AG04450 (cell line): ENCODE measurements around the gene RCAN2. TPM values are rescaled to one million over a fixed set of nuclear protein-coding genes. Genes with fewer than 3 reads are reported as not detected.

Experiments
- CTCF ChIA-PET: fragments of 300-600, 350-600 bp; formaldehyde crosslinking; extraction: SDS; loops from one replicate; lab custom pipeline; 2022; ENCODE audit warnings: antibody characterized with exemption, inconsistent platforms; lab: Charles Lee
- POLR2A ChIA-PET: fragments of 350-600 bp; formaldehyde crosslinking; extraction: SDS; loops from one replicate; lab custom pipeline; 2021; ENCODE audit warnings: antibody characterized with exemption, inconsistent platforms; lab: Yijun Ruan, JAX
- DNase-seq: peaks from one replicate; pipeline ENCODE4 v3.0.0-alpha.2; 2011; ENCODE audit warnings: low read depth, low spot score
- H3K27ac ChIP-seq: one replicate; pipeline ENCODE4 v1.5.1; 2012; ENCODE audit warnings: low read depth, low read length, control low read depth
- H3K27me3 ChIP-seq: one replicate; pipeline ENCODE4 v1.6.0; 2012; ENCODE audit warnings: low read length; ENCODE audit not compliant: control insufficient read depth, insufficient read depth
- H3K4me3 ChIP-seq: 2 replicates; pipeline ENCODE4 v1.5.1; 2011; ENCODE audit warnings: mild to moderate bottlenecking, low read depth, low read length, control low read depth
- H3K9me3 ChIP-seq: 2 replicates; pipeline ENCODE4 v1.5.1; 2012; ENCODE audit warnings: low read length; ENCODE audit not compliant: control insufficient read depth, insufficient read depth
- polyA plus RNA-seq: library from polyadenylated mRNA; depleted of rRNA; stranded (reverse); fragments of >200 nt; gene quantifications from 2 replicates; pipeline ENCODE4 v1.2.3, GENCODE V29; 2011
- TF ChIP-seq, protein P1 (sequence below): IDR thresholded peaks from 2 replicates; pipeline ENCODE4 v1.5.1; 2011; ENCODE audit warnings: low read depth, low read length, control low read depth, inconsistent platforms

Gene RCAN2
- polyA plus RNA-seq, 1 experiment = 0.11 TPM

- no peaks in the 10 kb centered on the region for H3K27me3 ChIP-seq
- no peaks in the 10 kb centered on the region for H3K9me3 ChIP-seq
- CTCF ChIA-PET = no interaction called here
- no peak overlapping the region for H3K27ac ChIP-seq
- TF ChIP-seq, protein P1, sequence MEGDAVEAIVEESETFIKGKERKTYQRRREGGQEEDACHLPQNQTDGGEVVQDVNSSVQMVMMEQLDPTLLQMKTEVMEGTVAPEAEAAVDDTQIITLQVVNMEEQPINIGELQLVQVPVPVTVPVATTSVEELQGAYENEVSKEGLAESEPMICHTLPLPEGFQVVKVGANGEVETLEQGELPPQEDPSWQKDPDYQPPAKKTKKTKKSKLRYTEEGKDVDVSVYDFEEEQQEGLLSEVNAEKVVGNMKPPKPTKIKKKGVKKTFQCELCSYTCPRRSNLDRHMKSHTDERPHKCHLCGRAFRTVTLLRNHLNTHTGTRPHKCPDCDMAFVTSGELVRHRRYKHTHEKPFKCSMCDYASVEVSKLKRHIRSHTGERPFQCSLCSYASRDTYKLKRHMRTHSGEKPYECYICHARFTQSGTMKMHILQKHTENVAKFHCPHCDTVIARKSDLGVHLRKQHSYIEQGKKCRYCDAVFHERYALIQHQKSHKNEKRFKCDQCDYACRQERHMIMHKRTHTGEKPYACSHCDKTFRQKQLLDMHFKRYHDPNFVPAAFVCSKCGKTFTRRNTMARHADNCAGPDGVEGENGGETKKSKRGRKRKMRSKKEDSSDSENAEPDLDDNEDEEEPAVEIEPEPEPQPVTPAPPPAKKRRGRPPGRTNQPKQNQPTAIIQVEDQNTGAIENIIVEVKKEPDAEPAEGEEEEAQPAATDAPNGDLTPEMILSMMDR = no peak
- no peak for DNase-seq
- POLR2A ChIA-PET = no interaction called here
- H3K4me3 ChIP-seq = no peak overlapping the region
Measured at GRCh38 chr6:46210294-46210693, 281.0 kb downstream of the RCAN2 start.

GRCh38 chr6:46208303-46208702, 282.9 kb downstream of the RCAN2 start:
- ChIA-PET POLR2A (no interaction called here), CTCF (no interaction called here)
- Histone ChIP-seq H3K9me3 (peaks cover 4% of the 10 kb centered on the region; the same call in 1 of the 2 replicates), H3K4me3 (no peak overlapping the region), H3K27ac (no peak overlapping the region), H3K27me3 (no peaks in the 10 kb centered on the region)
- no peak for DNase-seq
- TF ChIP-seq, protein P1 = no peak

- CTCF ChIA-PET = no interaction called here
- no peak for DNase-seq
- no peak overlapping the region for H3K4me3 ChIP-seq
- POLR2A ChIA-PET = no interaction called here
- peaks cover 4% of the 10 kb centered on the region; the same call in 1 of the 2 replicates for H3K9me3 ChIP-seq
- H3K27me3 ChIP-seq = no peaks in the 10 kb centered on the region
- H3K27ac ChIP-seq = no peak overlapping the region
- TF ChIP-seq, protein P1 = no peak
Measured at GRCh38 chr6:46207174-46207573, 284.1 kb downstream of the RCAN2 start.

GRCh38 chr6:46204880-46205650, 286.2 kb downstream of the RCAN2 start:
- POLR2A ChIA-PET = no interaction called here
- TF ChIP-seq, protein P1 = no peak
- Histone ChIP-seq H3K4me3 (no peak overlapping the region), H3K27me3 (no peaks in the 10 kb centered on the region), H3K27ac (no peak overlapping the region), H3K9me3 (peaks cover 4% of the 10 kb centered on the region; the same call in 1 of the 2 replicates)
- no peak for DNase-seq
- CTCF ChIA-PET = no interaction called here

- POLR2A ChIA-PET = no interaction called here
- H3K27me3 ChIP-seq = no peaks in the 10 kb centered on the region
- H3K27ac ChIP-seq = no peak overlapping the region
- peaks cover 4% of the 10 kb centered on the region; the same call in 1 of the 2 replicates for H3K9me3 ChIP-seq
- no peak overlapping the region for H3K4me3 ChIP-seq
- TF ChIP-seq, protein P1 = no peak
- no peak for DNase-seq
- CTCF ChIA-PET = no interaction called here
Measured at GRCh38 chr6:46203391-46204177, 287.7 kb downstream of the RCAN2 start.
